SK-N-SH (cell line): ENCODE measurements around the gene STX1B.

Experiments used
- EZH2phosphoT487 ChIP-seq: fragments of 200-600 bp; sonication (generic); IDR thresholded peaks from 2 replicates; pipeline ENCODE4 v1.6.1; 2017; ENCODE audit warnings: low read depth, mixed run types, mild to moderate bottlenecking, antibody characterized with exemption, moderate library complexity, borderline replicate concordance
- FOXJ3 ChIP-seq: sonication (generic); formaldehyde crosslinking; IDR thresholded peaks from 2 replicates; pipeline ENCODE4 v1.5.1; 2020; ENCODE audit warnings: mild to moderate bottlenecking, missing genetic modification reagents
- MXI1 ChIP-seq: IDR thresholded peaks from 2 replicates; pipeline ENCODE4 v1.6.1; 2012; ENCODE audit warnings: mild to moderate bottlenecking, low read depth, low read length, improper control_type of control experiment
- NRF1 ChIP-seq: IDR thresholded peaks from 2 replicates; pipeline ENCODE4 v1.6.1; 2012; ENCODE audit warnings: low read depth, mild to moderate bottlenecking, low read length
- POLR2AphosphoS5 ChIP-seq: IDR thresholded peaks from 2 replicates; pipeline ENCODE4 v1.6.1; 2012; ENCODE audit warnings: low read depth, low read length
- RCOR1 ChIP-seq: fragments of 150-350 bp; IDR thresholded peaks from 2 replicates; pipeline ENCODE4 v1.6.1; 2017; ENCODE audit warnings: antibody characterized with exemption, low read length
- SMC3 ChIP-seq: IDR thresholded peaks from 2 replicates; pipeline ENCODE4 v1.6.1; 2012; ENCODE audit warnings: low read depth, low read length, improper control_type of control experiment
- TCF12 ChIP-seq: IDR thresholded peaks from 2 replicates; pipeline ENCODE4 v1.4.0; 2012
- TF ChIP-seq, protein P1 (sequence below): fragments of 200-600 bp; sonication (generic); IDR thresholded peaks from 2 replicates; pipeline ENCODE4 v1.6.1; 2017; ENCODE audit warnings: antibody characterized with exemption, mild to moderate bottlenecking, moderate library complexity
- TF ChIP-seq, protein P2 (sequence below): IDR thresholded peaks from 2 replicates; pipeline ENCODE4 v1.4.0; 2012; ENCODE audit warnings: low read depth
- TF ChIP-seq, protein P3 (sequence below): IDR thresholded peaks from 2 replicates; pipeline ENCODE4 v1.6.1; 2012; ENCODE audit warnings: mild to moderate bottlenecking, low read depth, low read length, moderate library complexity

DNA sequence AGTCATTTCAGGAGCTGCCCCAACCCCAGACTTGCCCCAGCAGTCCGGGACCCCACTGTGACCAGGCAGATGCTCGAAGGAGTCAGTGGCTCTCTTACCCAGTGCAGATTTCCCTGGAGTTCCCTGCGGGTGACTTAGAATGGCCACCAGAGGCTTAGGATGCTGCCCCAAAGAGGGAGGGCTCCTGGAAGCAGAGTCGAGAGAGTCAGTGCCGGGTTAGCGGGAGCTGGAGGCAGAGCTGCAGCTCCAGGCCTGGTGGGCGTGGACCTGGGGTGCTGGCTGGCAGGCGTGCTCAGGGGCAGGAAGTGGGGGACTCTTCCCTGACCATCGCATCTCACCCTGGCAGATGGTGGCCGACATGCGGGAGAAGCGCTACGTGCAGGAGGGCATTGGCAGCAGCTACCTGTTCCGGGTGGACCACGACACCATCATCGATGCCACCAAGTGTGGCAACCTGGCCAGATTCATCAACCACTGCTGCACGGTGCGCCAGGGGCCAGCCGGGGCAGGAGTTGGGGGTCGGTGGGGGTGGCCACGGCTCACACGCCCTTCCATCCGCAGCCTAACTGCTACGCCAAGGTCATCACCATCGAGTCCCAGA, 27.0 kb downstream of the STX1B start:
- TF ChIP-seq, protein P1, sequence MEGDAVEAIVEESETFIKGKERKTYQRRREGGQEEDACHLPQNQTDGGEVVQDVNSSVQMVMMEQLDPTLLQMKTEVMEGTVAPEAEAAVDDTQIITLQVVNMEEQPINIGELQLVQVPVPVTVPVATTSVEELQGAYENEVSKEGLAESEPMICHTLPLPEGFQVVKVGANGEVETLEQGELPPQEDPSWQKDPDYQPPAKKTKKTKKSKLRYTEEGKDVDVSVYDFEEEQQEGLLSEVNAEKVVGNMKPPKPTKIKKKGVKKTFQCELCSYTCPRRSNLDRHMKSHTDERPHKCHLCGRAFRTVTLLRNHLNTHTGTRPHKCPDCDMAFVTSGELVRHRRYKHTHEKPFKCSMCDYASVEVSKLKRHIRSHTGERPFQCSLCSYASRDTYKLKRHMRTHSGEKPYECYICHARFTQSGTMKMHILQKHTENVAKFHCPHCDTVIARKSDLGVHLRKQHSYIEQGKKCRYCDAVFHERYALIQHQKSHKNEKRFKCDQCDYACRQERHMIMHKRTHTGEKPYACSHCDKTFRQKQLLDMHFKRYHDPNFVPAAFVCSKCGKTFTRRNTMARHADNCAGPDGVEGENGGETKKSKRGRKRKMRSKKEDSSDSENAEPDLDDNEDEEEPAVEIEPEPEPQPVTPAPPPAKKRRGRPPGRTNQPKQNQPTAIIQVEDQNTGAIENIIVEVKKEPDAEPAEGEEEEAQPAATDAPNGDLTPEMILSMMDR: no peak
- TF ChIP-seq POLR2AphosphoS5 (no peak), TCF12 (no peak), NRF1 (no peak), SMC3 (no peak), RCOR1 (no peak), FOXJ3 (no peak), EZH2phosphoT487 (no peak), MXI1 (no peak)
- TF ChIP-seq, protein P2, sequence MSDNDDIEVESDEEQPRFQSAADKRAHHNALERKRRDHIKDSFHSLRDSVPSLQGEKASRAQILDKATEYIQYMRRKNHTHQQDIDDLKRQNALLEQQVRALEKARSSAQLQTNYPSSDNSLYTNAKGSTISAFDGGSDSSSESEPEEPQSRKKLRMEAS: no peak
- TF ChIP-seq, protein P3, sequence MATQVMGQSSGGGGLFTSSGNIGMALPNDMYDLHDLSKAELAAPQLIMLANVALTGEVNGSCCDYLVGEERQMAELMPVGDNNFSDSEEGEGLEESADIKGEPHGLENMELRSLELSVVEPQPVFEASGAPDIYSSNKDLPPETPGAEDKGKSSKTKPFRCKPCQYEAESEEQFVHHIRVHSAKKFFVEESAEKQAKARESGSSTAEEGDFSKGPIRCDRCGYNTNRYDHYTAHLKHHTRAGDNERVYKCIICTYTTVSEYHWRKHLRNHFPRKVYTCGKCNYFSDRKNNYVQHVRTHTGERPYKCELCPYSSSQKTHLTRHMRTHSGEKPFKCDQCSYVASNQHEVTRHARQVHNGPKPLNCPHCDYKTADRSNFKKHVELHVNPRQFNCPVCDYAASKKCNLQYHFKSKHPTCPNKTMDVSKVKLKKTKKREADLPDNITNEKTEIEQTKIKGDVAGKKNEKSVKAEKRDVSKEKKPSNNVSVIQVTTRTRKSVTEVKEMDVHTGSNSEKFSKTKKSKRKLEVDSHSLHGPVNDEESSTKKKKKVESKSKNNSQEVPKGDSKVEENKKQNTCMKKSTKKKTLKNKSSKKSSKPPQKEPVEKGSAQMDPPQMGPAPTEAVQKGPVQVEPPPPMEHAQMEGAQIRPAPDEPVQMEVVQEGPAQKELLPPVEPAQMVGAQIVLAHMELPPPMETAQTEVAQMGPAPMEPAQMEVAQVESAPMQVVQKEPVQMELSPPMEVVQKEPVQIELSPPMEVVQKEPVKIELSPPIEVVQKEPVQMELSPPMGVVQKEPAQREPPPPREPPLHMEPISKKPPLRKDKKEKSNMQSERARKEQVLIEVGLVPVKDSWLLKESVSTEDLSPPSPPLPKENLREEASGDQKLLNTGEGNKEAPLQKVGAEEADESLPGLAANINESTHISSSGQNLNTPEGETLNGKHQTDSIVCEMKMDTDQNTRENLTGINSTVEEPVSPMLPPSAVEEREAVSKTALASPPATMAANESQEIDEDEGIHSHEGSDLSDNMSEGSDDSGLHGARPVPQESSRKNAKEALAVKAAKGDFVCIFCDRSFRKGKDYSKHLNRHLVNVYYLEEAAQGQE: no peak
